ENCODE measurements around the gene SPATA16. TPM values are rescaled to one million over a fixed set of nuclear protein-coding genes. Genes with fewer than 3 reads are reported as not detected.

The SPATA16 gene
- total RNA-seq, 1 donor: not detected

- no peak for DNase-seq (ENCODE audit: low read depth in 2 of 3, low spot score in 2 of 3)
Observed at GRCh38 chr3:172848910-172849309, 292.1 kb downstream of the SPATA16 start.

DNA sequence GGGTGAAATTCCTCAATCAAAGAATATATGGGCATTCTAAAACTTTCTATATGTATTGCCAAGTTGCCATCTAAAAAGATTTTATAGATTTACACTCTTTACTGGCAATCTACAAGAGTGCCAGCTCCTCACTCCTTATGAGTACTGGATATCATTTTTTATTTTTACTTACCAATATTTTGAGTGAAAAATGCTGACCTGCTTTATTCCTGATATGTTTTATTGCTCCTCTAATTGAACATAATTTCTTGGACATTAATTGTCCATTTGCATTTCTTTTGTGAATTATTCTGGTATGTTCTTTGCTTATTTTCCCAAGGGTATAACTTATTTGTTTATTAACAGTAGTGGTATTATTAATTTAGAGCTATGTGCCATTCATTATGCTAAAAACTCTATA is 293.7 kb downstream of the SPATA16 start:
- no peak for DNase-seq (ENCODE audit: low read depth in 2 of 3, low spot score in 2 of 3)

DNA sequence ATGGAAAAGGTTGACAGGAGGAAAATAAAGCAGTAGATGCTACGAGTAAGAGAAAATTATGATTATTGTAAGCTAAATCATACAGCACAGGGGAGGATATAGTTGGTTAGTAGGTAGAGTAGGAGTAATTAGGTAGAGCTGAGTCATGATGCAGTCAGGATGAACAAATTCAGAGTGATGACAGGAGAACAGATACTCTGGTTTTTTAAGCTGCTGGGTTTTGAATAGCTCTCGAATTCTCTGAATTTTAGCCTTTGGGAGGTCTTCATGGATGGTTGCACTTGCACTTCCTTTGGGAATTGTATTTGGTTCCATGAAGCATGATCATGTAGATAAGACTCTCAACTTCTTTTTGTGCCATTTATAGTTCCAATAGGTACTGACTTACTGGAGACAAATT is 294.3 kb downstream of the SPATA16 start:
- no peak for DNase-seq (ENCODE audit: low read depth in 2 of 3, low spot score in 2 of 3)

GRCh38 chr3:172846103-172846561 is 294.9 kb downstream of the SPATA16 start:
- DNase-seq (ENCODE audit: low read depth in 2 of 3, low spot score in 2 of 3): peak in 1 of 3 donors; percentile 25

GRCh38 chr3:172844428-172844827 is 296.6 kb downstream of the SPATA16 start:
- DNase-seq (ENCODE audit: low read depth in 2 of 3, low spot score in 2 of 3): no peak

- DNase-seq (ENCODE audit: low read depth in 2 of 3, low spot score in 2 of 3): no peak
Observed at GRCh38 chr3:172840913-172841312, 300.1 kb downstream of the SPATA16 start.

- no peak for DNase-seq (ENCODE audit: low read depth in 2 of 3, low spot score in 2 of 3)
Observed at GRCh38 chr3:172840463-172840862, 300.6 kb downstream of the SPATA16 start.

- DNase-seq (ENCODE audit: low read depth in 2 of 3, low spot score in 2 of 3): no peak
Observed at GRCh38 chr3:172839679-172840078, 301.4 kb downstream of the SPATA16 start.

All from hematopoietic multipotent progenitor cell (in vitro differentiated cells).